IMR-90 (cell line): ENCODE results near the gene FOSL2. TPM values are rescaled to one million over a fixed set of nuclear protein-coding genes. Genes with fewer than 3 reads are reported as not detected.

Experiments
- CTCF ChIP-seq: conservative IDR thresholded peaks from 2 replicates; pipeline ENCODE4 v1.5.1; 2012; ENCODE audit warnings: mild to moderate bottlenecking, low read depth, low read length, improper control_type of control experiment
- MXI1 ChIP-seq: IDR thresholded peaks from 2 replicates; pipeline ENCODE4 v1.6.1; 2012; ENCODE audit warnings: low read depth, mild to moderate bottlenecking, low read length, moderate library complexity, borderline replicate concordance
- RCOR1 ChIP-seq: IDR thresholded peaks from 2 replicates; pipeline ENCODE4 v1.6.1; 2012; ENCODE audit warnings: mild to moderate bottlenecking, low read length, improper control_type of control experiment; ENCODE audit not compliant: insufficient replicate concordance
- polyA plus RNA-seq, 3 experiments: library from polyadenylated mRNA; depleted of rRNA; stranded (reverse); fragments of >200 nt; gene quantifications; 2 replicates each; pipeline ENCODE4 v1.2.3, GENCODE V29; 2012; ENCODE audit warnings: low replicate concordance in 1 of 3
- total RNA-seq: library from RNA; depleted of rRNA; stranded (reverse); fragments of >200 nt; gene quantifications from 2 replicates; pipeline ENCODE4 v1.2.3, GENCODE V29; 2012

FOSL2 gene
- total and polyA plus RNA-seq, 2 of the 4 experiments (the other 2 are of a cell fraction) = 31.4 to 46.3 TPM

GRCh38 chr2:28392297-28393113 lies at the start of gene FOSL2 (continued):
- TF ChIP-seq CTCF (0 out of 2 replicates have a peak, but pooled peaks have one; percentile 5), RCOR1 (peak; percentile 83), MXI1 (peak; percentile 86; the same call in 1 of the 2 replicates)
